Neutrophil (primary cell): ENCODE data around the gene HAND2.

Source experiments
- H3K27ac ChIP-seq: fragments of 200-600 bp; sonication (generic); 2 replicates; pipeline ENCODE4 v1.5.1; 2016; ENCODE audit warnings: mild to moderate bottlenecking, moderate library complexity
- H3K27me3 ChIP-seq: fragments of 200-600 bp; sonication (generic); 2 replicates; pipeline ENCODE4 v1.6.0; 2016; ENCODE audit warnings: mild to moderate bottlenecking
- H3K36me3 ChIP-seq: fragments of 200-600 bp; sonication (generic); 2 replicates; pipeline ENCODE4 v1.5.1; 2017
- H3K4me1 ChIP-seq, 2 experiments: fragments of 200-600 bp in 1 of 2; sonication (generic) in 1 of 2; 1 replicate in 1 of 2; 2 replicates in 1 of 2; pipeline versions ENCODE4 v1.5.1 to v1.6.1; 2013 to 2016; ENCODE audit warnings: low read depth in 1 of 2, low read length in 1 of 2, mild to moderate bottlenecking in 1 of 2, moderate library complexity in 1 of 2; ENCODE audit not compliant: control insufficient read depth in 1 of 2, insufficient read depth in 1 of 2
- H3K4me3 ChIP-seq, 2 experiments: fragments of 200-600 bp in 1 of 2; sonication (generic) in 1 of 2; 1 replicate in 1 of 2; 2 replicates in 1 of 2; pipeline ENCODE4 v1.5.1; 2013 to 2016; ENCODE audit warnings: low read depth in 1 of 2, low read length in 1 of 2, mild to moderate bottlenecking in 1 of 2, moderate library complexity in 1 of 2
- H3K9me3 ChIP-seq: fragments of 200-600 bp; sonication (generic); 2 replicates; pipeline ENCODE4 v1.5.1; 2016
- TF ChIP-seq, protein P1 (sequence below): fragments of 200-600 bp; sonication (generic); IDR thresholded peaks from 2 replicates; pipeline ENCODE4 v1.5.1; 2016; ENCODE audit warnings: antibody characterized with exemption

The HAND2 gene

DNA sequence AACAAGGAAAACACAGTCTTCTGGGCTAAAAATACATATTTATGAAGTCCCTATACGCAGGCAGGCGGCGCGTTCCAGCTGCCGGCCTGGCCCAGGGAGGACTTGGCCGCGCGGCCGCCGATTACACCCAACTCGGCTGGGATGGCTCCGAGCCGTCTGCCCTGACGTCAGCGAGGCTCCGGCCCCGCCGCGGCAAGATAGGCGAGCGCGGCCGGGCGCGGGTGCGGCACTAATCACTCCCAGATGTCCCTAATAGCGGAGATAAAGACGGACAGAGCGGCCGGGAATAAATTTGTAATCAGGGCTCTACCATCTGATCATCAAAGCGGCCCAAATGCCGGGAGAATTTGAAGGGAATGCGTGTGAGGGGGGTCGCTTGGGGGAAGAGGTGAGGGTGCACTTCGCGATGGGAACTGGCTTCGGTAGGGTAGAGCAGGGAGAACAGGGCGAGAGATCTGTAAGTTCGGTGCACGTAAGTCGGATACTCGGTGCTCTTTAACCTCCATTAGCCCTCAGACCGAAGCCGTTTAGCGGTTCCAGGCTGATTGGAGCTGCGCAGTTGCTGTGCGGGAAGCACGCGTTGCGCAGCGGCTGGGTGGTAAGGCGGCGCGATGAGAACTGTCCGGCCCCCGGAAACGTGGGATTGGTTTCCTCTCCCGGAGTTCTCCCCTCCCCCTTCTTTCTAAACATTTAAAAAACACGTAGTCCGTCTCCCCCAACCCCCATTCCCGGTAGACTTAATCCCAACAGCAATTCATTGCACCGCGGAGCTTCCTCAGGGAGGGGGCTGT lies 7.7 kb downstream of the HAND2 start:
- H3K4me3 ChIP-seq: no peak overlapping the region
- no peak overlapping the region for H3K27ac ChIP-seq
- peaks cover 2 to 8% of the 10 kb centered on the region in 2 experiments for H3K4me1 ChIP-seq

DNA sequence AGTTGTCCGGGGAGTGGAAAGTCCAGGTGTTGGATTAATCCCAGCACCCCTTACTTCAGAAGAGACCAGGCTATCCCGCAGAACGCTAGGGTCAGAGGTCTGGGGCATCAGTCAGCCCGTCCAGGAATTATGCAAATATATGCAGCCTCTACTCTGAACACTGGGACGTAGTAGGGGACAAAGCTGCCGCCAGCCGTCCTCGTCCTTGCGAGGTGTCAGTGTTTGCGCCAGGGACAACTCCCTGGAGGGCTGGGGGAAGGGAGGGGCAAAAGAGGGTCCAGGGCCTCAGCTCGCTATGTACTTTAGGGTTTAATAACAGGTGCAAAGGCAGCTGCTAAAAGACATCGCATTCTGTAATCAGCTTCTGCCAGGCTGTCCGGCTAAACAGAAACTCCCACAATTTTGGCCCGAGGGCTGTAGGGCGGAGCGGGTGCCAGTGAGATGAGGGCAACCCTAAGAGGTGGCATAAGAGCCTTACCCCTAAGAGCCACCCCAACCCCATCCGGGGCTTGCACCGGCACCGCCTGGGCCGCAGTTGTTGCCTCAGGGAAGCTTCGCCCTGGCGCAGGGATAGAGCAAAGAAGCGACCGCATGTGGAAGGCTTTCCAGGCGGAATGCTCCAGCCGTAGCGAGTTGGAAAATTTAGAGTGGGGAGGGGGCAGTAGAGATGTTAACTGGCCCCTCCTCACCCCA lies 8.4 kb downstream of the HAND2 start:
- Histone ChIP-seq H3K4me3 (no peak overlapping the region), H3K27ac (no peak overlapping the region), H3K27me3 (peaks cover 100% of the 10 kb centered on the region), H3K4me1 (peaks cover 2 to 8% of the 10 kb centered on the region in 2 experiments), H3K36me3 (no peaks in the 10 kb centered on the region), H3K9me3 (no peaks in the 10 kb centered on the region)
- TF ChIP-seq, protein P1, sequence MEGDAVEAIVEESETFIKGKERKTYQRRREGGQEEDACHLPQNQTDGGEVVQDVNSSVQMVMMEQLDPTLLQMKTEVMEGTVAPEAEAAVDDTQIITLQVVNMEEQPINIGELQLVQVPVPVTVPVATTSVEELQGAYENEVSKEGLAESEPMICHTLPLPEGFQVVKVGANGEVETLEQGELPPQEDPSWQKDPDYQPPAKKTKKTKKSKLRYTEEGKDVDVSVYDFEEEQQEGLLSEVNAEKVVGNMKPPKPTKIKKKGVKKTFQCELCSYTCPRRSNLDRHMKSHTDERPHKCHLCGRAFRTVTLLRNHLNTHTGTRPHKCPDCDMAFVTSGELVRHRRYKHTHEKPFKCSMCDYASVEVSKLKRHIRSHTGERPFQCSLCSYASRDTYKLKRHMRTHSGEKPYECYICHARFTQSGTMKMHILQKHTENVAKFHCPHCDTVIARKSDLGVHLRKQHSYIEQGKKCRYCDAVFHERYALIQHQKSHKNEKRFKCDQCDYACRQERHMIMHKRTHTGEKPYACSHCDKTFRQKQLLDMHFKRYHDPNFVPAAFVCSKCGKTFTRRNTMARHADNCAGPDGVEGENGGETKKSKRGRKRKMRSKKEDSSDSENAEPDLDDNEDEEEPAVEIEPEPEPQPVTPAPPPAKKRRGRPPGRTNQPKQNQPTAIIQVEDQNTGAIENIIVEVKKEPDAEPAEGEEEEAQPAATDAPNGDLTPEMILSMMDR: no peak

More for the DNA sequence above, 7.7 kb downstream of the HAND2 start:
- H3K27me3 ChIP-seq: peaks cover 100% of the 10 kb centered on the region
- H3K36me3 ChIP-seq: no peaks in the 10 kb centered on the region
- no peaks in the 10 kb centered on the region for H3K9me3 ChIP-seq
- TF ChIP-seq, protein P1: no peak

DNA sequence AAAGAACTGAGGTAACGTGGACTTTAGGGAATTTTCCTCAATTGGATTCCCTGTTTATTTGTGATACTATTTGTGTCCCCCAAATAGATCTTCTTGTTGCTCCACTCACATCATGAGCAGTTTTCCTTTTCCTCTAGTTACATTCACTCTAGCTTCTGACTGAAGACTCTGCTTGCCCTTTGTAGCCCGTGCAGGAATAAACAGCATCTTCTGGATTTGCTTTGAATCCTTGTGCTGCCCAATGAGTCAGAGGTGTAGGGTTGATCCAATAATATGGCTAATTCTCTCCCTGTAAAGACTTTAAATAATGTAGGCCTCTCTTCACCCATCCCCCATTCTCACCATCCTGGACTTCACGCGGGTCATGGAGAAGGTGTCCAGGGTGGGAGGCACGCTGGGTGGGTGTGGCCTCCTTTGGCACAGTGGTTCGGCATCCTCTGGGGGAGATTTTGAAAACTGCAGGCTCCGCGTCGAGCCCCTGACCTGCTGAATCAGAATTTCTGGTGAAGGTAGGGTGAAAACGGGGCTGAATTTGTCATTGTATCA lies 9.0 kb downstream of the HAND2 start:
- Histone ChIP-seq H3K9me3 (no peaks in the 10 kb centered on the region), H3K4me3 (no peak overlapping the region), H3K27me3 (peaks cover 100% of the 10 kb centered on the region), H3K27ac (no peak overlapping the region), H3K36me3 (no peaks in the 10 kb centered on the region), H3K4me1 (peaks cover 2 to 8% of the 10 kb centered on the region in 2 experiments)
- TF ChIP-seq, protein P1: no peak

DNA sequence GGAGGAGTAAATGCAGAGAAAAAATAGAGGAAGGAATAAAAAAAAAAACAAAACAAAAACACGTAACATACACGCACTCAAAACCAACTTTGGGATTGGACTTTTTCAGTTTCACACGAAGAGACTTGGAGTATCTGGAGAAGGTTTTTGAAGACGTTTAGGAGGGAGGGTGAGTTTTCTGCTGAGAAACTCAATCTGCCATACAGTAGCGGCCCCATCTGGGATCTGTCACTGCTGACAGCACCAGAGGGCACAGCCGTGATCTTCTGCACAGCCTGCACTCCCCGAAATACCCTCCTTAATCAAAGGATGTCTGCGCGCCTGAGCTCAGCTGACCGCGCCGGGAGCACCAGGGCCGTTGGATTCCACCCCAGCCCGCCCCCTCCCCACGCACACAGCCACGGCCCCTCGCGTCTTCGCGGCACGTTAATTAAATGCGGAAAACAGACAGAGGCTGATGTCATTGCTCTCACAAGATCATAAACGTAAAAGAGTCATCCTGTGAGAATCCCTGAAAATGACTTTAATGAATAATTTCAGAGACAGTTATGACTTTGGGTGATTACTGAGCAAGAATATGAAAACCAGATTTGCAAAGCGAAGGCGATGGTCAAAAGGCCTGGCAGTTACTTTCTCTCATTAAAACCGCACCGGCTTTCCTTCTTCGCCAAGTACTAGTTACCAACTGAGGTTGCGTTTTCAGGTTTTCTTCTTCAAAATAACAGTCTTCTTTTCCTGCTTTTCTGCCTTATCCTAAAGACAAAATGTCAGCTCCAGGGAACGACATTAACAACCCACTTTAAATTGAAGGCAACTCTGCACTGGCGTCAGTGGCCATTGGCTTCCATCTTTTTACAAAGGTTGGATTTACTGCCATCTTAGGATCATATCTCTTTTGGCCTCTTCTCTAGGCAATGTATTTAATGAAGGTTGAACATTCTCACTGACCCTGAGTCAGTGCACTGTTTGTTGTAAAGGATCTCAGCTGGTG lies 10.6 kb downstream of the HAND2 start:
- Histone ChIP-seq H3K27ac (no peak overlapping the region), H3K27me3 (peaks cover 100% of the 10 kb centered on the region), H3K4me1 (peaks cover 2 to 8% of the 10 kb centered on the region in 2 experiments), H3K36me3 (no peaks in the 10 kb centered on the region), H3K4me3 (no peak overlapping the region), H3K9me3 (no peaks in the 10 kb centered on the region)
- TF ChIP-seq, protein P1: no peak
